ENCODE results near the gene AKR7A3.
A peak's percentile ranks its signal among the peaks of the same experiment; 100 is the strongest.
"Not testable (repeated sequence)": the region's sequence is repeated elsewhere in the genome, so short reads cannot be mapped to it uniquely, and the experiment has no call there.

Gene AKR7A3

DNA sequence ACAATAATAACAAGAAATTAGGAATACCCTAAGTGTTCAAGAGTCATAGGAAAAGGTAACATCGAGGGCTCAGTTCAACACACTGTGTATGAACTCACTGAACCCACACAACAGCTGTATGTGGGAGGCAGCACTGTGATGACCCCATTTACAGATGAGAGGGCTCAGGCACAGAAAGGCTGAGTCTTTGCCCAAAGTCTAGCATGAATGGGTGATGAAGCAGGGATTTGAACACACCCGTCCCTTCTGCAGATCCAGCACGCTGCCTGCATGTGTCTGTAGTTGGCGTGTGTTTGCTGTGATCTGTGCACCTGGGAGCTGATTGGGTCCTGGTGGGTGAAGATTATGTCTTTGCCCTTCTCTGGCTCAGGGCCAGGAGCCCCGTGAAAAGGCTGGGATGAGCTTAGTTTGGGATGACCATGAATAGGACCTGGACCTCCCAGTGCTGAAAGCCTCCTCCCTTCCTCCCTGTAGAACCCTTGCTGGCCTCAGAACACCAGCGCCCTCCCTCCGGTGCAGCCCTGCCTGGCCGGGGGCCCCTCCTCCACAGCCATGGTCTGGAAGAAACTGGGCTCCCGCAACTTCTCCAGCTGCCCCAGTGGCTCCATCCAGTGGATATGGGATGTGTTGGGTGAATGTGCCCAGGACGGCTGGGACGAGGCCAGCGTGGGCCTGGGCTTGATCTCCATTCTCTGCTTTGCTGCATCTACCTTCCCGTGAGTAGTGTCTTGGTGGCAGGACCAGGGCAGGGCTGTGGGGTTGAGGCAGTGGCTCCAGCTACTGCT is 28.7 kb upstream of the AKR7A3 start:
- no peak for DNase-seq (ENCODE audit: low spot score)

DNA sequence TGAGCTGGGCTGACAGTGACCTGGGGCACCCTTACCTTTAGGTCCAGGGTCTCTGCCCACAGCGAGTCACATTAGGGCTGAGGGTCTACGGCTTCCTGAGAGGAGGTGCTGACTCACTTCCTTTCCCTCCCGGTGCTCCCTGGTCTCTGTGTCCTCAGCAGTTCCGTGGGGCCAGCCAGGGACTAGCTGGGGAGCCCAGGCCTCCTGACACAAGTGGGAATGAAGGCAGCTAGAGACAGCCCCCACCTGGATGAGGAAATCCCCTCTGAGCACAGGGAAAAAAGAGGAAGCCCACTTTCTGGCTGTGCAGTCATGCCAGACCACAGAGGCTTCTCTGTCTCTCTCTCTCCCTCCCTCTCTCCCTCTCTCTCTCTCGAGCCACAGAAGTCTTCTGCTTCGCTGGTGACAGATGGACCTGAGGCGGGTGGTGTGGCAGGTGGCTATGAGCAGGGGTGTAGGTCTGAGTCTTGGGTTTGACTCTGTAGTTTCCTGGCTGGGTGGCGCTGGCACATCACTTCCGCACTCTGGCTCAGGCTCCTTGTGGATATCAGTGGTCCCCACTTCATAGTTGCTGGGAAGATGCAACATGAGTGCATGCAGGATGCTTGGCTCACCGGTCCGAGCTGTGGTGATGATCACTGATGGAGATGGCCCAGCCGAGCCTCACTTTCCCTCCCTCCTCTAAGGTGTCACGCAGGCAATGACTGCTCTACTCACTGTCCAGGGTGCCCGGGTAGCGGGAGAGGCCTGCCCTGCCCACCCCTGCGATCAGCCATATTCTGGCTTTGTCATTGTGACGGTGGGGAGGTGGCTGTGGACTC is 27.0 kb upstream of the AKR7A3 start:
- DNase-seq (ENCODE audit: low spot score) = no peak

DNA sequence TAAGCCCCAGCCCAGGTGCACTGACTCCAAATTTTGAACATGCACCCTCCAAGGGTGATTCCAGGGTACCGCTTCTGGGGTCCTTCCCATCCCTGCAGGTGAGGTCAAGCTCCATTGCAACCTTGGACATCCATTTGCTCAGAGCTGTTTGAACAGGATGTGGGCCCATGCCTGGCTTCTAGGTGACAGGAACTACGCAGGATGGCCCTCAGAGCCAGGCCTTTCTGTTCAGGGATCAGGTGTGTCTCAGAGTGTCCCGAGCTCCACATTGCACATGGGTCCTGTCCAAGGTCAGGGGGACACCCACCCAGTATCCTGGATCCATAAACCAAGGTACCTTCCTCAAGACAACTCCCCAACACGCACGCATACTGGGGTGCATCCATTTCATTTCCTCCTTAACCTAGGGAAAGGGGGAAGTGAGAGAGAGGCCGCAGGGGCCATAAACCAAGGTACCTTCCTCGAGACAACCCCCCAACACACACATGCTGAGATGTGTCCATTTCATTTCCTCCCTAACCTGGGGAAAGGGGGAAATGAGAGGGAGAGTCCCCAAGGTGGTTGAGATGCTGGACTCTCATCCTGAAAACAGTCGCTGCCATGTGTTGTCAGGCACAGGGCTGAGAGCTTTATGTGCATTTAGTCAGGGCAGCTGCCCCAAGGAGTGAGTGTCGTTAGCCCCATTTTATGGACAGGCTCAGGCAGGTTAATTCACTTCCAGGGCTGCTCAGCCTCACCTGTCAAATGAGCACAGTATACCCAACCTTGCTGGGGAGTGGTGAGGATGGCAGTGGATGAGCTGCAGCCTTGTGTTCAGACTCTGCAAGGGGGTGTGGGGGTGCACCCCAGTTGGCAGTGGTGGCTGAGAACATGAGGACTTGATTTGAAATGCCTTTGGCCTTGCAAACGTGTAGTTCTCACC is 25.7 kb upstream of the AKR7A3 start:
- no peak for DNase-seq (ENCODE audit: low spot score)

DNA sequence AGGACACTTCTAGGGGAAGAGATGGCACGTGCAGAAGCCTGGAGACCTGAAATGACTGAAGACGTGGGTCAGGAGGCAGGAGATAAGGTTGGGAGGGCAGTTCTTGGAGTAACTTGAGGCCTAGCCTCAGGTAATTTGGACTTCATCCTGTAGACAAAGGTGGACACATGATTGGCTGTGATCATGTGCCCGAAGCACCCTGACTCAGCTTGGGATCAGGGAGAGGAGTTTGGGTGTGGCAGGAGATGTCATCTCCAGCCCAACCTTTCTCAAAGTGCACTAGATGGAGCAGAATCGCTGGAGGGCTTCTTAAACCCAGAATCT is 25.0 kb upstream of the AKR7A3 start:
- DNase-seq (ENCODE audit: low spot score) = no peak

DNA sequence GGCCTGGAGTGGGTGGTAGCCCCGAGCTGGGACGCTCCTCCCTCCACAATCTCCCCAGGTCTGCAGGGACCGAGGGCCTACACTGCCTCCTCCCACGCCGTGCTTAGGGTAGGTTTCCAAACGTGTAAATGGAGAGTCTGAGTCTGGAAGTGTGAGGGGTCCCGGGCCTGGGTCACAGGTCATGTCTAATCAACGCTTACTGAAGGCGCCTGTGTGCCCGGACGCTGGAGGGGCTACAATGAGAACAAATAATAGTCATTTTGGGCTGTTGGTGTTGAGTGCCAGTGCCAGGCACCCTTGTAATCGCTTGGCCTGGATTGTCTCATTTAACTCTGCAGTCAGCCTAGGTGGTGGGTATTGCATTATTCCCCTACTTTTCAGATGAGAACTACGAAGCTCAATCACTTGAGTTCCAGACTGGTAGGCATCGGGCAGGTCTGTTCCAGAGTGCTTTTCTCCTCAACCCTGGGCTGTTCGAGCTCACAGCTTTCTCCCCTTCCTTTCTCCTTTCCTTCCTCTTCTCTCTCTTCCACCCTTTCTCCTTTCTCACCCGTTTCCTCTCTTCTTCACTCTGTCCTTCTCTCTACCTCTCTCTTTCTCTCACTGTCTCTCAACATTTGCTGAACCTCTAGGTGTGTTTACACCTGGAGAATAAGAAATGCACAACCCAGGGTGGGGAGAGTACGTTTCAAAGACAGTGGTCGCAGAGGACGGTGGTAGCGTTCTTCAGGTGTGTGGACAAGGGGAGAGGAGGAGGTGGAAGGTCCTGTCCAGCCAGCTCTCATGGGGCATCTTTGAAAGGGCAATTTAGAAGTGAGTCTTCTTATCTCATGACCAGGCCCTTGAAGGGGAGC is 24.4 kb upstream of the AKR7A3 start:
- no peak for DNase-seq (ENCODE audit: low spot score)

DNA sequence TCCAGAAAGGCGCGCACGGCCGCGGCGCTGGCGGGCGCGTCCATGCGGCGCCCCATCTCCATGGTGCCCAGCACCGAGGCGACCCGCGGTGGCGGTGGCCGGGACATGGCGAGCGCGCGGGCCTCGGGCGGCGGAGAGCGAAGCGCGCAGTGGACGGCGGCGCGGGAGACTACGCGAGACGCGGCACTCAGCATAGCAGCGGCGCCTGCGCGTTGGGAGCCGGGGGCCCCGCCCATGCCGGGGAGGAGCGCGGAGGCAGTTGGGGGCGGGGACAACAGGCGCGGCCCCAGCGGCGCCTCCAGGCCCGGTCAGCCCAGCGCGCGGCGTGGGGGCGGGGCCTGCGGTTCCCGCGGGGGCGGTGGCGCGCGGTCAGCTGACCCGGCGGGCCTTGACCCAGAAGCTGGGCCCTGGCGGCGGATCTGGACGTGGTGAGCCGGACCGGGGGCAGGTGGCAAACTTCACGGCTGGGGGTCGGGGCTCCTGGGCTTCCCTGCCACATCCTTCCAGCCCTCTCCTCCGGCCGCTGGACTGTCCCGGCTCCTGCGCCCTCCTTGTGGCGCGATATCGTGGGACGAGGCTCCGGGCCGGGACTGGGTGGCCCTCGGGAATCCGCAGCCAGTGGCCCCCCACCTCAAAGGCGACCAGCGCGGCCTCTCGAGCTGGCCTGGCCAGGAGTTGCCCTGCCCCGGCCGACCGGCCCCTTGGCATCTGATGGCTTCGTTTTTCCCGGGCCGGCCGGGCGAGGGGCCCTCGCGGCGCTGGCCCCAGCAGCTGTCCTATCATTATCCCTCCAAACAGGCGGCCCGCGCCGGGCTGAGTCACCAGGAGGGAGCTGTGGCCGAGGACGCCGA is 23.6 kb upstream of the AKR7A3 start, which contains the start of the genes AKR7A2 and SLC66A1:
Gene AKR7A2, minus strand, starts transcription at position 214 of the 851 bp plus-strand sequence. Its CDS starts 20 bp downstream, at position 194.
Gene SLC66A1, plus strand, starts transcription at position 396 of the 851 bp plus-strand sequence. CDS start 5,352 bp downstream, outside the sequence.
- DNase-seq (ENCODE audit: low spot score) = peak; percentile 91

DNA sequence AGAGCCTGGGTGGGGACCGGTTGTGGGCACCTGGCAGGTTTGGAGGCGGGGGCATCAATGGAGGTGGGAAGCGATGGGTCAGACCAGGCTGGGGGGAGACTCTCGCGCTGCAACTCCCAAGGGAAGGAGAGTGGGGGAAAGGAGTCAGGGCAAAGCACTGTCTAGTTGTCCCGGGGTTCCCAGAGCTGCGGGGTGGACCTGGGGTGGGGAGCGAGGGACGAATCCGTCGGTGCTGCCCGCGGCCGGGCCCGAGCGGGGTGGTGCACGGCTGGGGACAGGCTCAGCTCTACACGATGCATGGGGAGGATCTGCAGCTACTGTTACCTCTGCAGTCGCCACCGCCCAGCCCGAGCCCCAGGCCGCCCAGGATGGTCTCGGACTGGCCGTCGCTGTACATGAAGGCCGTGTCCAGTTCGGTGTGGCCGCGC is 22.9 kb upstream of the AKR7A3 start:
- DNase-seq (ENCODE audit: low spot score) = peak; percentile 5

DNA sequence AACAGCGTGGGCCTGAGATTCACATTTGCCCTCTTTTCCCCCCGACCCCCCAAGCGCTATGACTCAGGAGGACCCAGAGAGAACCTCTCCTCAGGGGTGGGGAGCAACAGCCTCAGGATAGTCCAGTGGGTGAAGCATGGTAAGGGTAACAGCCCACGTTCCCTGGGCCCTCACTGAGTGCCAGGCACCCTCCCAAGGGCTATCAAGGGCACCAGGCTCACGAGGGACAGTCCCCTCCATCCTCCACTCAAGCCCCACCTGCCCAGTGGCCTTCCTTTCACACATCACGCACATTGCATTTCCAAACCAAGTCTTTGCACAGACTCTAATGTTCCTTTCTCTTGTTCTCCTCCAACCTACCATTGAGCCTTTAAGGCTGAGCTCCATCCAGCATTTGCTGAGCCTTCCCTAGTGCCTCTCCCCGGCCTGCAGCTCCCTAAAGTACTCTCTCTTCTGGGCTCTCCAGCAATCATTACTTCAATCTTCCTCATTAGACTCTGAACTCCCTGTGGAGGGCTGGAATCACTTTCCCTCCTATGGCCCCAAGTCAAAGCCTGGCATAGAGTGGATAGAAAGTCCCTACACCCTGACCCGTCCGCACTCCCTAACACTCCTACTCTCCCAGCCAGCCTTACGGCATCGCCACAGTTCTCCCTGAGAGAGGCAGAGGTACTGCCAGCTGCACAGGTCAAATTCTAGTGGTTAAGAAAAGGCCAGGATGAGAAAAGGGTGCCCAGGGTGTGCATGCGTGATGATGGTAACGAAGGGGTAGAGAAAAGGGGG is 22.3 kb upstream of the AKR7A3 start:
- DNase-seq (ENCODE audit: low spot score) = no peak

DNA sequence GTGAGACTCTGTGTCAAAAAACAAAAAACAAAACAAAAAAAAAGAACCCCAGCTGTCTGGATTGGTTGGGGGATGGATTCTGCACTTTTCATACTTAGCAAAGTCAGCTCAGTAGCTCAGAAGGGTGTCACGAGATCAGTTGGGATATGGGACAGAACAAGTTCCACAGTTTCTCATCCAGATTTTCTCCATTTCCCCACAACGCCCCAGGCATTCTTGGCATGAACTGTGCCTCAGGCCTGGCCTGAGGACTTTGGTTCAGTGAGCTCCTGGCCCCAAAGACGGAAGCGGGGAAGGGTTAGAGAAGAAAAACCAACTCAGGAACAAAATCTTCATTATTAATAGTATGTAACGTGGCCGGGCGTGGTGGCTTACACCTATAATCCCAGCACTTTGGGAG is 21.5 kb upstream of the AKR7A3 start:
- no peak for DNase-seq (ENCODE audit: low spot score)

DNA sequence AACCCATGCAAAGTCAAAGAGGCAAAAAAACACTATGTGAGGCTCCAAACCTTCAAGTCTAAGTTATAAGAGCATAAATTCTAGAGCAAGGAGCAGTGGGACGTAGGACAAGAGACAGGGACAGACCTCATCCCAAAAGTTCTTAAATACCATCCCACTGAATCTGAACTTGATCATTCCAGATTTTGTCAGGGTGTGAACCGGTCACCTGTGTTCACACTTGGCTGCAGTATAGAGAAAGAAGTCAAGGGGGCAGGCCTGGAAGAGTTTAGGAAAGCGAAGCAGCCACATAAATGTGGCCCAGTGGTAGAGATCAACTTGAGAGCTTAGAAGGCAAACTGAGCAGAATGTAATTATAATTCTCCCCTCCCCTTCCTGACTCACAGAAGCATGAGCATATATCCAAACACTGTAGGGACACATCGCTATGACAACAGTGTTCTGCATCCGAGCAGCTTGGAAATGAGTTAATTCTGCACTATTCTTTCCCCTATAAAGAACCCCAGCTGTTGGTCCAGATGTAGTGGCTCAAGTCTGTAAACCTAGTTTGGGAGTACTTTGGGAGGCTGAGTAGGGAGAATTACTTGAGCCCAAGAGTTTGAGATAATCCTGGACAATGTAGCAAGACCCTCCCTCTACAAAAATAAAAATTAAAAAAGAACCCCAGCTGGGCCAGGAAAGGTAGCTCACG is 20.7 kb upstream of the AKR7A3 start:
- no peak for DNase-seq (ENCODE audit: low spot score)

DNA sequence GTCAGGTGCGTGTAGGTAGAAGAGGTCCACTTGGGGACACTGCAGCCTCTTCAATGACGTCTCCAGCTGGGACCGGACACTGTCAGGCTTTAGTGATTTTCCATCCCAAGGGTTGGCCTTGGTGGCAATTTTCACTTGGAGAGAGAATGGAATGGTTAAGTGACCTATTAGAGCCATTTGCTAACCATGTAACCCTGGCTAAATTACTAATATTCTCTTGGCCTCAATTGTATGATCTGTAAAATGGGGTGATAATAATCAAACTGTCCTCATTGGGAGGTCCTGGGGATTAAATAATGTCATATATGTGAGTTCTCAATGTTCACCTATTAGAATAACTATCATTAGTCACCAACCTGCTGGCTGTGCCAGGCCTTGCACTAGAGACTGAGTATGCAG is 19.9 kb upstream of the AKR7A3 start:
- no peak for DNase-seq (ENCODE audit: low spot score)

DNA sequence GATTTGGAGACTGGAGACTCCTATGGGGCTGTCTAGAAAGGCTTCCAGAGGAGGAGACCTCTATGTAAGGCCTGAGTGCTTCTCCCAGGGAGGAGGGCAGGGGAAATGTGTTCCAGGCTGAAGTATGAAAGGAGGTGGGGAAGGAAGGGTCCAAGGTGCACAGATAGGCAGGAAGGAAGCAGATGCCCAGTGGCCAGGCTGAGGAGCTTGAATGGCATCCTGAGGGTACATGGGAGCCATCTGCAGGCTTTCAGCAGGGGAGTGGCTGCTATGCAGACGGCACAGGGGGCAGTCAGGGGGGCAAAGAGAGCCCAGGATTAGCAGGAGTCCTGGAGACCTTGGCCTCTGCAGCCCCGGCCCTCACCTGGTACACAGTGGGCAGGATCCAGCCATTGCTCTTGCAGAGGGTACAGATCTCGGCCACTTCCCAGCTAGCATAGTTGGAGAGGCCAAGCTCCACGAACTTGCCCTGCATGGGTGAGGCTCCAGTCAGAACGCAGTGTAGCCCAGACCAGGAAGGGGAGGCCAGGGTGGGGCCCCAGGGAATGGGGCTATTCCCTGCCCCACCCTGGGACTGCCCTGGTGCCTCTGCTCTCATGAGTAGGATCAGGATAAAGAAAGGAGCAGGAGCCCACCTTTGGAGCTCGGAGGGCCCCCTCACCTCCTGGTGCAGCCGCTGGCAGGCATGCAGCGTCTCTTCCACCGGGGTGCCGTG is 19.4 kb upstream of the AKR7A3 start:
- DNase-seq (ENCODE audit: low spot score) = no peak

DNA sequence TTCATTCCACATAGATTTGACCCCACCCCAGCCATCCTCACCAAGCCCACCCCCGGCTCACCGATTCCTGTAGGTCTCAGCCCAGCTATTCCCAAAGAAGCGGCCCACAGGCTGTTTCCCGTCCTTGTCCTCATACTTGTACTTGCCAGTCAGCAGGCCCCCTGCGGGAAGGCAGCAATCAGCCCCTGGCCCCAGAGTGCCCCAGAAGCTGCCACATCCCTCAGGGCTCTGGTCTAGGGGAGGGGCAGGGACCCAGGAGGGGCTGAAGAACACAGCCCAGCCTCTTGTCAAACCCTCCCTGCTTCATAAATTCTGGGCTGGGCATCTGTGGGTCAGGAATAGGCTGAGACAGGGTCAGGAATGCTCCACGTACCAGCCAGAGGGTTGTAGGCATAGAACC is 18.4 kb upstream of the AKR7A3 start:
- DNase-seq (ENCODE audit: low spot score) = no peak

DNA sequence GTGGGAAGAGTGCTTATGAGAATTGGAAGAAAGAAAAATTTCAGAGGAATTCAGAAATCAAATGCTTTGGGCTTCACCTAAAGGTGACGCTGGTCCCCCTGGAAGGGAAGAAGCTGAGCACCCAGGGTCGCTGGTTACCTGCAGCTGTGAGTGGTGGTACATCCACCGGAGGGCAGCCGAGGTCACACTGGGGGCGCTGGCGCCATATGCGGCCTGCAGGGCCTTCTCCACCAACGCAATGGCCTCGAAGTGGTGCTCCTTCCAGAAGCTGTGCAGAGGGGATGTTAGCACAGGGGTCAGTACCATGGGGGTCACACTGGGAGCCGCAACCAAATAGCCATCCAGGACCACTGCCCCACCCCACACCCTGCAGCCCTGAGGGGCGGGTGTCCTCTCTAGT is 17.3 kb upstream of the AKR7A3 start:
- DNase-seq (ENCODE audit: low spot score) = no peak

DNA sequence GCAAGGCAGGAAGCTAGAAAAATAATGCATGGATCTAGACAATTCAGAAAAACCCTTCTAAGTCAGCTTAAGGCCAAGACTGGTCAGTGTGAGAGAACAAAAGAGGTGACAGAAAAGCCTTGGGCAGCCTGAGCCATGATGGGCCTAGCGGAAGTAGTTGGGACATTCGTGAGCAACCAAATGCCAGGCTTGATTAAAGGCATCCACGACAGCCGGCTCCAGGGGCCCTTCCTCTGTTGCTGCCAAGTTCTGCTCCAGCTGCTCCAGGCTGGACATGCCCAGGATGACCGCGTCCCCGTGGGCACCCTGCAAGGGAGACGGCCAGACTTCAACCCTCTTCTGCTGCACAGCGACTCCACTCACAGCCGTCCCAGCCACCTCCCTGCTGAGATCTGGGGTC is 15.5 kb upstream of the AKR7A3 start:
- DNase-seq (ENCODE audit: low spot score) = not testable (repeated sequence)

DNA sequence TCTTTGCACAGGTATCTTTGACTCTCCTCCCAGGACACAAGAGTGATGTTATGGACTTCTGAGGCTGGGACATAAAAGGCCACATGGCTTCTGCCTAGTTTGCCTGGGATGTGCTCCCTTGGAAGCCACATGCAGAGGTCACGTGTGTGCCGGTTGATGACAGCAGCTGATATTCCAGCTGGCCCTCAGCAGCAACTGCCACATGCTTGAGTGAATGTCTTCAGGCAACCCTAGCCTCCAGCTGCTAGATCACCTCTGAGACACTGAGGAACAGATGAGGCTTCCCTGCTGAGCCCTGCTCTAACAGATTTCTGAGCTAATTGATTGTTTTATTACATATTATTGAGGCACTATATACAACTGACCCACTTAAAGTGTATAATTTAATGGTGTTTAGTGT is 11.6 kb upstream of the AKR7A3 start:
- no peak for DNase-seq (ENCODE audit: low spot score)

DNA sequence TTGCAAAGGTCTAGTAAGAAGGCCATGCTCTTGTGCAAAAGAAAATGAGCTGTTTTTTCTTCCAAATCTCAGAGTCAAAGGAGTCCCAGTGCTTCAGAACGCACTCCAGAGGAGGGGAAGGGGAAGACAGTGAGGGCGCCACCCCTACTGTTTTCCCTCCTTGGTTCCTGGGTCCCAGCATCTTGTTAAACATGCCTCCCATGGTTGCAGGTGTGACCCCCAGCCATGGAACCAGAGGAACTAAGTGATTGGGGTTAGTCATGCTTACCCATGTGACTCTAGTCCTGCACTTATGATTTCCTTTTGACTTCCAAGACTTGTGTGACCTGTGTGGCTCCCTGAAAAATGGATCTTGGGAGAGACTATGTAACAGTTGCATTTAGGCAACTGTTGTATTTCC is 6.1 kb upstream of the AKR7A3 start:
- no peak for DNase-seq (ENCODE audit: low spot score)

DNA sequence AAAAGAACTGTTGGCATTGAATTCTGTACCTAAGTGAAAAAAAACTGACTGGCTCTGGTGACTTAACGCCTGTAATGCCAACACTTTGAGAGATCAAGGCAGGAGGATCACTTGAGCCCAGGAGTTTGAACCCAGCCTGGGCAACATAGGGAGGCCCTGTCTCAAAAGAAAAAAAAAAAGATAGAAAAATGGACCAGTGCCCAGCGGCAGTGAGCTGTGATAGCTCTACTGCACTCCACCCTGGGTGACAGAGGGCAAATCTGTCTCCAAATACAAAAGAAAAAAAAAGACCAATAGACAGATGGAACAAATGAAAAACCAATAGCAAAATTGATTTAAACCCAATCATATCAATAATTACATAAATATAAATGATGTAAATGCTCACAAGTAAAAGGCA is 674 bp upstream of the AKR7A3 start:
- DNase-seq (ENCODE audit: low spot score) = no peak

Measured in CD4-positive, alpha-beta T cell treated with Interleukin-15 for 4 hours (primary cell).